ENCODE results near the gene CORO7.

The CORO7 gene

GRCh38 chr16:4332623-4333307 lies 83.6 kb downstream of the CORO7 start:
- DNase-seq, result no peak

DNA sequence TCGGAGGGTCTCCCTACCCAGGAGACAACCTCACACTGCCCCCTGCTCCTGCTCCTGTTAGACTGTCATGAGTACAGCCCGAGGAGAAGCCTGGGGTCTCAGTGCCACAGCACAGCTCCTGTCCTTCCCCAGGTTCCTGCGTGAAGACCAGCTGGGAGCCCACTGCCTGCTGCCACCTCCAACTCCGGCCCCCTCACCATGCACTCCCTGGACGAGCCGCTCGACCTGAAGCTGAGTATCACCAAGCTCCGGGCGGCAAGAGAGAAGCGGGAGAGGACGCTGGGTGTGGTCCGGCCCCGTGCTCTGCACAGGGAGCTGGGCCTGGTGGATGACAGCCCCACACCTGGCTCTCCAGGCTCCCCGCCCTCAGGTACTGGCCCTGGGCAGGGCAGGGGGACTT lies 84.3 kb downstream of the CORO7 start:
- no peak for DNase-seq

- peak; percentile 71 for DNase-seq
These were observed 86.0 kb downstream of the CORO7 start for GRCh38 chr16:4330277-4330874.

DNA sequence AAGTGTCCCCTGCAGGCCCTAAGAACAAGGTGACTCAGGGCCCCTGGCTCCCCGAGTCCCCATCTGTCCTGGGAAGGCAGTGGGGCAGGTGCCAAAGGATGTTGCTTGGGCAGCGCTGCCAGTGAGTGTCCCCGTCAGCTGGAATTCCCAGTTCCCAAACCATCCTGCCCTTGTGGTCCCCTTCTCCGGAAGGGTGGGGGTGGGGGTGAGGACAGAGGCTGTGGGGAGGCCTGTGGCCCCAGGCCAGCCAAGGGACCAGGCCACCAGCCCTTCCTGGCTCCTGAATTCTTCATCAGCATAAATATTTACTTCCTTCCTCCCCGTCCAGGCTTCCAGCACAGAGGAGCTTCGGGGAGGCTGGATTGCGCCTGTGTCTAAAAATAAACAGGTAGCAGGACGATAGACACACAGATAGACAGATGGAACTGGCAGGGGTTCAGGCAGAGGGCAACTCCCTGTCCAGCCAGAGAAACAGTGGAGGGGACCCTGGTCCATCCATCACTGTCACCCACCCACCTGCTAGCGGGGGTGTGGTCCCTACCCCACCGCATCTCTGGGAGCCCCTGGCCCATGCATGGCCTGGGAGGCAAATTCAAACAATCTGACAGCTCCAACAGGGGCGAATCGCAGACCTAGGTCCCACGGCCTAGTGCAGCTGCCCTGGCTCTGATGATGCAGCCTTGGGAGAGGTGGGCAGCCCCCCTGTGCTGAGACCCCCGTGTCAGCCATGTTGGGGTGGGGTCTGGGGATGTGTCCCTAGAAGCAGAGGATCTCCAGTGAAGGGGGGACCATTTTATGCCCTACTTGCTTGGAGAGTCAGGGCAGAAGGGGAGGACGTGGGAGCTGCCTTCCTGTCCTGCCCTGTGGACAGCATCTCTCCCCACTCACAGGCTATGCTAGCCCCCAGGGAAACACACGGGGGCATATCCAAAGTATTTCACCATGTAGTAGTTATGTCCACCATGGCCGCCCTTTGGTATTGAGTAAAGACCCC lies 87.3 kb downstream of the CORO7 start:
- DNase-seq, result no peak

GRCh38 chr16:4328046-4328781 lies 88.2 kb downstream of the CORO7 start:
- DNase-seq, result peak; percentile 70

DNA sequence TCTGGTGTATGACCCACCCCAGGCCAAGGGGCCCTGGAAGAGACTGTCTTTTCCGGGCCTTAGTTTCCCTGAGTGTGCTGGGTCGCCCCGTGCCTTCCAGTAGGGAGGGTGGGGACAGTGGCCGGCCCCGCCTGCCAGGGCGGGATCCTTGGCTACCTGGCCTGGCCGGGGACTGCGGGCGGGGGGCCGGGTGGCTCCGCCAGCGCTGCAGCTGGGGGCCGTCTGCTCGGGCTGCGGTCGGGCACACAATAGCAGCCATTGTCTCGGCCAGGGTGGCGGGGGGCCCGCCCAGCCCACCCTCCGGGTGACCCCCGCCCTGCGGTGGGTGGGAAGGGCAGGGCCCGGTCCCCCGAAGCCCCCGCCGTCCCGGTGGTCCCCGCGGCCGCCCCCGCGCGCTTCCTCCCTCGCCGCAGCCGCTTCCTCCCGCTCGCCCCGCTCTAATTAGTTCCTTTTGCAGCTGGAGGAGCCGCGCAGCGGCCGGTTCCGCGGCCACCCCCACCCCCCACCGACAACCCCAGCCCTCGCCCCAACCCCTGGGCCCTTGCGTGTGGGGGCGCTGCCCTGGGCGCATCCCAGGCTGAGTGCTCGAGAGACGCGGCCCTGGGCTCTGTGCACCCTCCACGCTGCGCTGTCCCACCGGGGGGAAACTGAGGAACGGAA lies 88.9 kb downstream of the CORO7 start:
- DNase-seq, result no peak

- peak; percentile 90 for DNase-seq
These were observed 91.1 kb downstream of the CORO7 start for GRCh38 chr16:4325253-4325758.

- no peak for DNase-seq
These were observed 91.7 kb downstream of the CORO7 start for GRCh38 chr16:4324492-4325252.

DNA sequence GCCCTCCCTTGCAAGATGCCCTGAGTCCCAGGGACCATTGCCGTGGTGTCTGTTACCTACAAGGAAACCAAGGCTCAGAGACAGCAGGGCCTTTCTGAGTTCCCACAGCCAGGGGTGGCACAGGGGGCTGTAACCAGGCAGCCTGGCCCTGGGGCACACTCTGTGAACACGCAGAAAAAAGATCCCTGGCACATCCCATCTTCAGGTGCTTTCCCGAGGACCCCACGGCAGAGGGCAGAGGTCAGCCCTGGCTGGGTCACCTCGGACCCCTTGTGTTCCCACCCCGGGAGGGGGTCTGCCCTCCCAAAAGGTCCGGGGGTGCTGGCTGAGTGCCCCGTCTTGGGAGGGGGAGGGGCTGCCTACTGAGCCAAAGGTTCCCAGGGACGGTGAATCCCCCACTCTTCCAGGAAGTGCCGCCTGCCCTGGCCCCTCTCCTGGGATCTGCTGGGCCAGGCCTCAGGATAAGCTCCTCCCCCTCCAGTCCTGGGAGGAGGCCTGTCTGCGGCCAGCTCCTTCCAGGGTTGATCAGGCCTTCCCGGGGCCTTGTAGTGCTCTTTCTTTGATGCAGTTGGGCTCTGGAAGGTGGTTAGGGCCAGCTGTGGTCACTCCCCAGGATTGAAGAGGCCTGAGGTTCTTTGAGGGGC lies 92.4 kb downstream of the CORO7 start:
- DNase-seq, result no peak

DNA sequence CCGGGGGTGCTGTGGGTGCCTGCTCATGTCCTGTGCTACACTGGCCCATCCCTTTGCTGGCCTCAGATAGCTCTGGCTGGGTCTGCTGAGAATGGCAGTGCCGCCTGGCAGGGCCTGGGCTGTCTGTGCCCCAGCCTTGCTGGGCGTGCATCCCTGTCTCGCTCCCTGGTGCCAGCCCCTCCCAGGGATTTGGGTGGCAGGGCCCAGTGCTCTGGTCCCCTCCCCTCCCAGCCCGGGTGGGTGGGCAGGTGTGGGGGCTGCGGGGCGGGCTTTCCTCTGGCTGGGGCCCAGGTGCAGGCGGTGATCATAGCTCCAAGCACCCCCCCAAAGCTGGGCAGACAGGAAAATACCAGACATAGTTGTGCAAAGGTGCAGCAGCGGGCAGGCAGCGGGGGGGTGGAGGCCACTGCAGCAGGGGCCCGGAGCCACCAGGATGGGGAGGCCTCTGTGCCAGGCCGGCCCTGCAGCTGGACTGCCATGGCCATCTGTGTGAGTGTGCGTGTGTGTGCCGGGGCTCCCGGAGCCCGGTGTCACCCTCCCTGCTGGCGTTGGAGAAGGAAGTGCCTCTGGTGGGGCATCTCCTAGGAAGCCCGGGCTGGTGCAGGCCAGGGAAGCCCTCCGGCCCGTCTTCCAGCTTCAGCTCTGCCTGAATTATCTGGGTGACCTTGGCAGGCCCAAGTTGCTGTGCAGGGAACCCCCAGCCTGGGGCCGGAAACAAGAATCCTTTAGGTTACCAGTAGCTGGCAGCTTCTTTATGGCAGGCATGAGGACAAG lies 93.1 kb downstream of the CORO7 start:
- DNase-seq, result no peak

DNA sequence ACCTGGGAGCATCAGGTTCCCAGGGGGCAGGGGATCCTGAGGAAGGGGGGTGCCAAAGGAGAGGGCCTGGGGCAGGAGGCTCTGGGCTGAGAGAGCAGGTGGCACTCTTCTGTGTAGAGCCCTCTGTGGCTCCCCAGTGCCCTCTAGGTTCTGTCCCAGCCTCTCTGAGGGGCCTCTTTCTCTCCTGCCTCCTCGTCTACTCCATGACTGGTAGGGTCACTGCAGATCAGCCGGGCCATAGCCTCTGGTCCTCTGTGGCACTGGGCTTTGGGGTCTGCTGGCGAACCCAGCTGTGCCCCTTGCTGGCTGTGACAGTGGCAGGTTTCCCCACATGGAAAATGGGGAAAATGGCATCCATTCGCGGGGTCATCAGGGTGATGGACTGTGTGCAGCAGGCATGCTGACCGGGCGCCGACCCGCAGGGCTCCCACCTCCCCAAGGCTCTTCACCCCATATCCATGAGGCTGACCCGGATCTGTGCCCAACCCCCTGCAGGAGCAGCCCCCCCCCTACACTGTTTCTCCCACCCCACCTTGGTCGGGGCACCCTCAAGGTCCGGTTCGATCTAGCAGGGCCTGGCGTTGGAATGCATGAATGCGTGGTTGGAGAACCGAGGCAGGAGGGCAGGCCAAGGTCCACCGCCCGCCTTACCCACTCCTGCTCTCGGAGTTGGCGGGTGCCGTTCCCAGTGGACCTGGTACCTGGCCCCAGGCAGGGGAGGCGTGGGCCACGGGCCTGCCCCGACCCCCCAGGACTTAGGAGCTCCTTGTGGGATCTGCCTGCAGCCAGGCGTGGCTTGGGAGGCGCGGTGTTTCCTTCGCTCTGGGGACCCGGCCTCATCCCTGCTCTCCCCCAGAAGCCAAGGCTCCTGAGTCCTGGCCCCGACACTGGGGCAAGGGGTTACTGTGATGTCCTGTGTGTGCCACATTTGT lies 94.0 kb downstream of the CORO7 start:
- DNase-seq, result no peak

DNA sequence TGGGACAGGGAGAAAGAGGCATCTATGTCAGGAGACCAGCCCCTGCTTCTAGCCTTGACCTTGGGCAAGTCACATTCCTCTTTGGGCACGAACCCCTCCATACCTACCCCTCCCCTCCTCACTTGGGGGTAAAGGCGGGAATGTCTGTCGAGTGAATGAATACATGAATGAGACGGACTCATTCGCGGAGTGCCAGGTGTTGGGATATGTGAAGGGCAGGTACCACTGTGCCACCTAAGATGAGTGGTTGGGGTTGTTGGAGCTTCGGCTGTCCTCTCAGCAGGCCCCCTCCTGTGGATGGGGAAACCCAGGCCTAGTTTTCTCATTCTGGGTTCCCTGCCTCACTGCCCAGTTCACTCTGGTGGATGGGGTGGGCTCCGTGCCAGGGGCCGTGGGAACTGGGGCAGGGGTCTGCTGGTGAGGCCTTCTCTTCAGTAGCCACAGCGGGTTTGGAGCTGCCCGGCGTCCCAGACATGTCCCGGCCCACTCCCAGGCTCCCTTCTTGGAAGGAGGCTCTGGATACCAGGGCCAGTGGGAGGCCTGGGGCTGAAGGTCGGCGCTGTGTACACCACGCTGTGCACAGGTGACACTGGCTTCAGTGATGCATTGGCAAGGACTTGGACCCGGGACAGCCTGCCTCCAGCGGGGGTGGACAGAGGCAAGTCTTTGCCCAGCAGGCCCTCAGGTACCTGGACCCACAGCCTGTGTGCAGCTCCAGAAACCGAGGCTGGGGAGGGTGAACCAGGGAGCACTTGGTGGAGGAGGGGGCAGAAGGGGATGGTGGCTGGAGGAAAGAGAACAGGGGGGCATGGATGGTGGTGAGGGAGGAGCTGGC lies 94.9 kb downstream of the CORO7 start:
- no peak for DNase-seq

GRCh38 chr16:4320571-4321137 lies 95.7 kb downstream of the CORO7 start:
- DNase-seq, result no peak

- no peak for DNase-seq
These were observed 96.7 kb downstream of the CORO7 start for GRCh38 chr16:4319454-4320421.

DNA sequence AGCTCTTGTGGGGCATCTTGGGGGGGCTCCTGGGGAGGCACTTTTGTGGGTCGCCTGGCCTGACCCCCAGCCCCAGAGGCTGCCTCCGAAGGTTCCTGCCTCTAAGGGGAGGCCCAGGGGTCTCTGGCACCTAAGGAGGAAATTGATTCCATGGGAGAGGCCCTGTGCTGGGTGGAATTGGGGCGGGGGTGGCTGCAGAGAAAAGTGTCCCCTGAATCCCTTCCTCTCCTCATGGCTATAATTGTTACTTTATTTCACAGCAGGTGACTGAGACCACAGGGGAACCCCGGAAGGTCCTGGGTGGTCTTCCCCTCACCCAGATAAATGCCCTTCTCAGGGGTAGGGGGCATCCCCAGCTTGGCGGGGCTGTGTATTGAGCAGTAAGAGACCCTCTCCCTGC lies 97.4 kb downstream of the CORO7 start:
- no peak for DNase-seq

DNA sequence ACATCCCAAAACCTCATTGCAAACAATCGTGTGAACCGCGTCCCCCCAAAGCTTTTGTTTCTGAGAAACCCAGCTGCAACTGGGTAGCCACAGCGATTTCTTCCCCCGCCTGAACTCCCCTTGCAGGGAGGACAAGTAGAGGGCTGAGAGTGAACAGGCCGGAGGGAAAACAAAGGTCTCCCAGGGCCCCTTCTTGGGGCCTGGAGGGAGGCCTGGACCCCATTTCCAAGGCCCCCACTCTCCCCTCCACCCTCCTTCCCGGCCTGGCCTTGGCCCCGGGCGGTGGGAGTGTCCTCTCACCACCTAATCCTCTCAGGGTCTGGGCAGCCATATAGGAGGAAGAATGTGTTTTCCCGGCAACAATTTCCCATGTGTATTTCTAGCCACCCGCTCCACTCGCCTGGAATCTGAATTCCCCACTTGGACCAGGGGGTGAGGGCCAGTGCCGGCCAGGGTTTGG lies 97.9 kb downstream of the CORO7 start:
- DNase-seq, result no peak
